CD14-positive monocyte (primary cell): ENCODE measurements around the gene NUP58. TPM values are rescaled to one million over a fixed set of nuclear protein-coding genes. Genes with fewer than 3 reads are reported as not detected.
A peak's percentile ranks its signal among the peaks of the same experiment; 100 is the strongest.

Experiments
- DNase-seq, 3 donors: peaks; one replicate each; pipeline ENCODE4 v3.0.0-alpha.2; 2011 to 2022
- H2AFZ ChIP-seq: 2 replicates; pipeline ENCODE4 v1.6.0; 2012; ENCODE audit warnings: mild to moderate bottlenecking, low read depth, low read length, inconsistent platforms; ENCODE audit not compliant: insufficient read depth, poor library complexity, severe bottlenecking
- H3K27ac ChIP-seq, 2 donors: 1 replicate in 1 of 2; 2 replicates in 1 of 2; pipeline ENCODE4 v1.5.1; 2012 to 2013; ENCODE audit warnings: low read length in 2 of 2, control low read depth in 1 of 2, inconsistent platforms in 1 of 2, low read depth in 1 of 2, mild to moderate bottlenecking in 1 of 2
- H3K27me3 ChIP-seq, 2 donors: one replicate each; pipeline versions ENCODE4 v1.6.0 to v1.6.1; 2011 to 2013; ENCODE audit warnings: low read length in 2 of 2; ENCODE audit not compliant: control insufficient read depth in 2 of 2, insufficient read depth in 2 of 2
- H3K36me3 ChIP-seq, 2 donors: replicated peaks in 1 of 2; 1 replicate in 1 of 2; 2 replicates in 1 of 2; pipeline versions ENCODE4 v1.5.1 to v1.6.1; 2012 to 2013; ENCODE audit warnings: low read length in 2 of 2, control low read depth in 1 of 2, inconsistent platforms in 1 of 2, mild to moderate bottlenecking in 1 of 2; ENCODE audit not compliant: insufficient read depth in 2 of 2, control insufficient read depth in 1 of 2
- H3K4me1 ChIP-seq, 2 donors: 1 replicate in 1 of 2; 2 replicates in 1 of 2; pipeline versions ENCODE4 v1.5.1 to v1.6.1; 2012 to 2013; ENCODE audit warnings: low read length in 2 of 2, control low read depth in 1 of 2, inconsistent platforms in 1 of 2, mild to moderate bottlenecking in 1 of 2, moderate library complexity in 1 of 2; ENCODE audit not compliant: insufficient read depth in 2 of 2, control insufficient read depth in 1 of 2
- H3K4me2 ChIP-seq: replicated peaks from 2 replicates; pipeline ENCODE3; 2012; ENCODE audit warnings: low read length, moderate library complexity, mild to moderate bottlenecking; ENCODE audit not compliant: poor library complexity, severe bottlenecking; ENCODE audit errors: extremely low read depth
- H3K4me3 ChIP-seq, 3 experiments: fragments of 200-600 bp in 1 of 3; sonication (generic) in 1 of 3; replicated peaks in 1 of 3; 1 replicate in 2 of 3; 2 replicates in 1 of 3; pipeline ENCODE4 v1.5.1; 2011 to 2013; ENCODE audit warnings: low read length in 3 of 3, mild to moderate bottlenecking in 3 of 3, control low read depth in 2 of 3, low read depth in 2 of 3, inconsistent platforms in 1 of 3, moderate library complexity in 1 of 3
- H3K79me2 ChIP-seq: 2 replicates; pipeline ENCODE4 v1.6.0; 2012; ENCODE audit warnings: mild to moderate bottlenecking, control low read depth, inconsistent platforms, low read length, moderate library complexity; ENCODE audit not compliant: insufficient read depth
- H3K9ac ChIP-seq: 2 replicates; pipeline ENCODE4 v1.6.0; 2017; ENCODE audit warnings: low read length, mild to moderate bottlenecking; ENCODE audit not compliant: insufficient read depth, poor library complexity, severe bottlenecking
- H3K9me3 ChIP-seq, 2 donors: replicated peaks in 1 of 2; 1 replicate in 1 of 2; 2 replicates in 1 of 2; pipeline versions ENCODE4 v1.5.1 to v1.6.1; 2012 to 2013; ENCODE audit warnings: low read length in 2 of 2, control low read depth in 1 of 2; ENCODE audit not compliant: control insufficient read depth in 1 of 2, insufficient read depth in 1 of 2
- H4K20me1 ChIP-seq: 2 replicates; pipeline ENCODE4 v1.6.0; 2012; ENCODE audit warnings: mild to moderate bottlenecking, low read length, control low read depth, moderate library complexity; ENCODE audit not compliant: insufficient read depth
- H3K27ac Mint-ChIP-seq, 7 donors: one replicate each; pipeline ENCODE4 v1.8.0; 2020; ENCODE audit warnings: mild to moderate bottlenecking in 7 of 7, mixed read lengths in 7 of 7, moderate library complexity in 6 of 7, inconsistent platforms in 2 of 7
- H3K27me3 Mint-ChIP-seq, 3 donors: one replicate each; pipeline ENCODE4 v1.8.0; 2021 to 2022; ENCODE audit warnings: low read depth in 3 of 3, mild to moderate bottlenecking in 3 of 3, mixed read lengths in 3 of 3, moderate library complexity in 3 of 3, inconsistent platforms in 1 of 3
- H3K36me3 Mint-ChIP-seq, 2 donors: one replicate each; pipeline ENCODE4 v1.8.0; 2020; ENCODE audit warnings: mixed read lengths in 2 of 2, inconsistent platforms in 1 of 2, mild to moderate bottlenecking in 1 of 2
- H3K4me1 Mint-ChIP-seq: one replicate; pipeline ENCODE4 v1.8.0; 2020; ENCODE audit warnings: mild to moderate bottlenecking, mixed read lengths
- H3K4me3 Mint-ChIP-seq, 2 donors: one replicate each; pipeline ENCODE4 v1.8.0; 2020; ENCODE audit warnings: mild to moderate bottlenecking in 2 of 2, mixed read lengths in 2 of 2, moderate library complexity in 1 of 2
- H3K9me3 Mint-ChIP-seq, 7 donors: one replicate each; pipeline ENCODE4 v1.8.0; 2020 to 2022; ENCODE audit warnings: mixed read lengths in 7 of 7, mild to moderate bottlenecking in 6 of 7, moderate library complexity in 6 of 7, inconsistent platforms in 2 of 7
- WGBS: methylation state at CpG from one replicate; pipeline ENCODE4 v1.1.5; 2013; ENCODE audit warnings: missing lambda C conversion rate; ENCODE audit not compliant: insufficient coverage; 5-methylcytosine and 5-hydroxymethylcytosine counted together
- intact Hi-C, 2 donors: fragments of 100-400 bp; cut with micrococcal nuclease; formaldehyde crosslinking; loops; one replicate each; pipeline versions ENCODE4 v1.15.0 to v1.15.1; 2023
- polyA plus RNA-seq, 3 donors: library from polyadenylated mRNA; depleted of rRNA in 1 of 3; unstranded in 2 of 3; stranded (reverse) in 1 of 3; fragments of 300-500 nt in 2 of 3; fragments of >200 nt in 1 of 3; fragmentation: Illumina TruSeq in 2 of 3; gene quantifications; 1 replicate in 2 of 3; 2 replicates in 1 of 3; pipeline ENCODE4 v1.2.3, GENCODE V29; 2012 to 2021
- TF ChIP-seq, protein P1 (sequence below): fragments of 200-600 bp; IDR thresholded peaks from one replicate; pipeline ENCODE4 v1.8.0; 2022; ENCODE audit warnings: antibody characterized with exemption, mild to moderate bottlenecking

The NUP58 gene
- polyA plus RNA-seq, 3 donors: 21.5 to 26.3 (median 25.1) TPM

DNA sequence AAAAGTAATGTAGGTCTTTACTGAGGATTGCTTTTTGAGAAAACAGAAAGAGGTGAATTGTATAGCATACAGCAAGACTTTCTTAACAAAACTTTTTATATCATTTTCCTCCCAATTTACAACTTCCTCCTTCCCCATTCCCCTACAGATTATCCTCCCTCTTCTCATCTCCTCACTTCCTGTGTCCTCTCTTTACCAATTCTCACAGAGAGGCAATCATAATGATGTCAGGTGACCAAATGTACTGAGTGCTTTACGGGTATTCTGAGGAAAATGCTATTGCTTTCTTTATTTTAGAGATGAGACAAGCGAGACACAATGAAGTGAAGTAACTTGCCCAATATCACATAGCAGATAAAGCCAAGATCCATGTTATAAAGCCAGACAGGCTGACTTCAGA, 12.5 kb upstream of the NUP58 start:
- no peaks in the 10 kb centered on the region for H3K27me3 ChIP-seq
- Mint-ChIP-seq H3K27me3 (peaks cover 2 to 4% (median 3%) of the 10 kb centered on the region in 3 donors), H3K27ac (peak overlapping the region in 2 of 7 donors; percentile 27 to 66), H3K36me3 (peaks cover 0 to 9% of the 10 kb centered on the region in 2 donors), H3K4me3 (no peak overlapping the region), H3K9me3 (no peaks in the 10 kb centered on the region), H3K4me1 (peaks cover 30% of the 10 kb centered on the region)
- intact Hi-C loops: loop anchor here (5.0 to 10.0 kb wide), 2 partner anchors 37 to 54 kb away; no protein-coding TSS in a partner anchor
- H3K9ac ChIP-seq: no peak overlapping the region
- H4K20me1 ChIP-seq: peaks cover 3% of the 10 kb centered on the region
- H3K4me2 ChIP-seq: no peak overlapping the region
- no peaks in the 10 kb centered on the region for H3K36me3 ChIP-seq
- peaks cover 34% of the 10 kb centered on the region for H3K79me2 ChIP-seq
- H3K4me3 ChIP-seq: no peak overlapping the region
- peak in 2 of 3 donors; percentile 37 to 42 for DNase-seq
- no peak overlapping the region for H3K27ac ChIP-seq
- H3K9me3 ChIP-seq: no peaks in the 10 kb centered on the region
- WGBS: no CpG with 5 or more reads among the region's 2 CpGs
- no peak overlapping the region for H2AFZ ChIP-seq
- H3K4me1 ChIP-seq: peaks cover 13 to 23% of the 10 kb centered on the region in 2 donors
- TF ChIP-seq, protein P1, sequence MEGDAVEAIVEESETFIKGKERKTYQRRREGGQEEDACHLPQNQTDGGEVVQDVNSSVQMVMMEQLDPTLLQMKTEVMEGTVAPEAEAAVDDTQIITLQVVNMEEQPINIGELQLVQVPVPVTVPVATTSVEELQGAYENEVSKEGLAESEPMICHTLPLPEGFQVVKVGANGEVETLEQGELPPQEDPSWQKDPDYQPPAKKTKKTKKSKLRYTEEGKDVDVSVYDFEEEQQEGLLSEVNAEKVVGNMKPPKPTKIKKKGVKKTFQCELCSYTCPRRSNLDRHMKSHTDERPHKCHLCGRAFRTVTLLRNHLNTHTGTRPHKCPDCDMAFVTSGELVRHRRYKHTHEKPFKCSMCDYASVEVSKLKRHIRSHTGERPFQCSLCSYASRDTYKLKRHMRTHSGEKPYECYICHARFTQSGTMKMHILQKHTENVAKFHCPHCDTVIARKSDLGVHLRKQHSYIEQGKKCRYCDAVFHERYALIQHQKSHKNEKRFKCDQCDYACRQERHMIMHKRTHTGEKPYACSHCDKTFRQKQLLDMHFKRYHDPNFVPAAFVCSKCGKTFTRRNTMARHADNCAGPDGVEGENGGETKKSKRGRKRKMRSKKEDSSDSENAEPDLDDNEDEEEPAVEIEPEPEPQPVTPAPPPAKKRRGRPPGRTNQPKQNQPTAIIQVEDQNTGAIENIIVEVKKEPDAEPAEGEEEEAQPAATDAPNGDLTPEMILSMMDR: no peak

DNA sequence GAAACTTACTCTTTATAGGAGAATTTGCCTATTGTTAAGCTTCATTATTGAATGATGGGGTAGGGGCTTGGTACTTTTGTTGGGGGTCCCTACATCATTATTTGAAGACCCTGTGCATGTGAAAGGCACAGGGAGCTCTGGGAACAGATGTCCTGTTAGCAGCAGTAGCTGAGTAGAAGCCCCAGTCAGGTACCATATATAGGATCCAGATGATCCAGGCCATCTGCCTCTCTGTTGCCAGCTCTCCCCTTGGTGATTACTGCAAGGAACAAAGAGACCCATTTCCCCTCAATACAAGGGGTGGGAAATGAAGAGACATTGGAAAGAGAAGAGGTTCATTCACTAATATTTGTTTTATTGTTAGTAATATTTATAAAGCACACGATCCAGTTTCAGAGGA, 9.7 kb upstream of the NUP58 start:
- H3K4me1 Mint-ChIP-seq: peaks cover 13% of the 10 kb centered on the region
- Histone ChIP-seq H3K4me3 (no peak overlapping the region), H3K9ac (no peak overlapping the region), H4K20me1 (no peaks in the 10 kb centered on the region), H3K4me2 (no peak overlapping the region), H3K36me3 (no peaks in the 10 kb centered on the region), H3K27ac (no peak overlapping the region), H2AFZ (no peak overlapping the region), H3K4me1 (peaks cover 5 to 6% of the 10 kb centered on the region in 2 donors), H3K27me3 (peaks cover 2 to 8% of the 10 kb centered on the region in 2 donors), H3K9me3 (no peaks in the 10 kb centered on the region), H3K79me2 (peaks cover 7% of the 10 kb centered on the region)
- WGBS: no CpG with 5 or more reads among the region's 1 CpG
- H3K4me3 Mint-ChIP-seq: no peak overlapping the region
- no peaks in the 10 kb centered on the region for H3K9me3 Mint-ChIP-seq
- H3K27ac Mint-ChIP-seq: peak overlapping the region in 1 of 7 donors; percentile 8
- no peaks in the 10 kb centered on the region for H3K36me3 Mint-ChIP-seq
- intact Hi-C loops: no loop called here
- no peak for DNase-seq
- peaks cover 2 to 6% (median 6%) of the 10 kb centered on the region in 3 donors for H3K27me3 Mint-ChIP-seq
- TF ChIP-seq, protein P1: no peak
